Measurements from ENCODE around the gene LYZL4.

DNA sequence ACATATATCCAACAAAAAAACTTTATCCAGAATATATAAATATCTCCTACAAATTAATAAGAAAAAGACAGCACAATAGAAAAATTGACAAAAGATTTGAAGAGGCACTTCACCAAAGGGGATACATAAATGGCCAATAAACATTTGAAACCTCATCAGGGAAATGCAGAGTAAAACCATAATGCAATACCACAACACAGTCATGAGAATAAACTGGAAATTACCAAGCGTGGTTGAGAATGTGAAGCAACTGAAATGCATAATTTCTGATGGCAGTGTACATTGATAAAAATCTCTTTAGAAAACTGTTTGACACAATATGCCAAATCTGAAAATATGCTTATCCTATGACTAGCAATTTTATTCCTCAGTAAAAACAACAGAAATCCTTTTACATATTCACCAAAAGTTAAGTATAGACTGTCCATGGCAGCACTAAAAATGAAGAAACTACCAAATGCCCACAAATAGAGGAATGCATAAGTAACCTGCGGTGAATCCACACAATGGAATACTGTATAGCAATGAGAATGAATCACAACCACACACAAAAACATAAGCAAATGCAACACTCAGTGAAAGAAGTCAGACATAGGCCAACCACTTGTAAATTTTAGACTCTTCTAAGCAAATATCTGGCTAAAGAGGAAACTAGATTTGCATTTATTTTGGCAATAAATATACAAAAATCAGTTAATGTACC is 7.9 kb downstream of the LYZL4 start:
- no peak for TF ChIP-seq POLR2AphosphoS5 (IDR thresholded peaks at IDR 0.05; ENCODE audit: insufficient read depth in 1 of 2, low read depth in 1 of 2)
- TF ChIP-seq, protein P1, sequence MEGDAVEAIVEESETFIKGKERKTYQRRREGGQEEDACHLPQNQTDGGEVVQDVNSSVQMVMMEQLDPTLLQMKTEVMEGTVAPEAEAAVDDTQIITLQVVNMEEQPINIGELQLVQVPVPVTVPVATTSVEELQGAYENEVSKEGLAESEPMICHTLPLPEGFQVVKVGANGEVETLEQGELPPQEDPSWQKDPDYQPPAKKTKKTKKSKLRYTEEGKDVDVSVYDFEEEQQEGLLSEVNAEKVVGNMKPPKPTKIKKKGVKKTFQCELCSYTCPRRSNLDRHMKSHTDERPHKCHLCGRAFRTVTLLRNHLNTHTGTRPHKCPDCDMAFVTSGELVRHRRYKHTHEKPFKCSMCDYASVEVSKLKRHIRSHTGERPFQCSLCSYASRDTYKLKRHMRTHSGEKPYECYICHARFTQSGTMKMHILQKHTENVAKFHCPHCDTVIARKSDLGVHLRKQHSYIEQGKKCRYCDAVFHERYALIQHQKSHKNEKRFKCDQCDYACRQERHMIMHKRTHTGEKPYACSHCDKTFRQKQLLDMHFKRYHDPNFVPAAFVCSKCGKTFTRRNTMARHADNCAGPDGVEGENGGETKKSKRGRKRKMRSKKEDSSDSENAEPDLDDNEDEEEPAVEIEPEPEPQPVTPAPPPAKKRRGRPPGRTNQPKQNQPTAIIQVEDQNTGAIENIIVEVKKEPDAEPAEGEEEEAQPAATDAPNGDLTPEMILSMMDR (IDR thresholded peaks at IDR 0.05): no peak

Data from vagina (tissue), 2 donors.